Activated CD4-positive, alpha-beta T cell treated with anti-CD3 and anti-CD28 coated beads for 36 hours (primary cell): ENCODE measurements around the gene SEMA6B. TPM values are rescaled to one million over a fixed set of nuclear protein-coding genes. Genes with fewer than 3 reads are reported as not detected.
A peak's percentile ranks its signal among the peaks of the same experiment; 100 is the strongest.

Experiments
- ATAC-seq: fragments of 200-7000 bp; cut with Tn5 transposase; one replicate; pipeline ENCODE4 v1.10.0; 2021; ENCODE audit warnings: mild to moderate bottlenecking, moderate library complexity
- CTCF ChIA-PET: fragments of 350-600 bp; sonication (Branson Sonifier 250); formaldehyde crosslinking; loops from one replicate; lab custom pipeline; 2021; ENCODE audit warnings: antibody characterized with exemption; lab: Charles Lee
- POLR2A ChIA-PET: fragments of 350-600 bp; sonication (Branson Sonifier 250); formaldehyde crosslinking; loops from one replicate; lab custom pipeline; 2021; ENCODE audit warnings: antibody characterized with exemption, inconsistent platforms; lab: Charles Lee
- DNase-seq: peaks from one replicate; pipeline ENCODE4 v3.0.0-alpha.2; 2020
- H3K27ac Mint-ChIP-seq: one replicate; pipeline ENCODE4 v1.8.0; 2021; ENCODE audit warnings: mixed read lengths
- H3K27me3 Mint-ChIP-seq: one replicate; pipeline ENCODE4 v1.8.0; 2021; ENCODE audit warnings: mixed read lengths
- H3K36me3 Mint-ChIP-seq: one replicate; pipeline ENCODE4 v1.8.0; 2021; ENCODE audit warnings: low read depth, mixed read lengths
- H3K4me1 Mint-ChIP-seq: one replicate; pipeline ENCODE4 v1.8.0; 2021; ENCODE audit warnings: mixed read lengths
- H3K4me3 Mint-ChIP-seq: one replicate; pipeline ENCODE4 v1.8.0; 2021; ENCODE audit warnings: mild to moderate bottlenecking, moderate library complexity, mixed read lengths
- H3K9me3 Mint-ChIP-seq: one replicate; pipeline ENCODE4 v1.8.0; 2021; ENCODE audit warnings: low read depth, mixed read lengths
- intact Hi-C, 2 experiments: fragments of 100-400 bp; cut with DNase I in 1 of 2; cut with micrococcal nuclease in 1 of 2; formaldehyde crosslinking; loops; one replicate each; pipeline versions ENCODE4 v1.14.2 to v1.15.1; 2022 to 2024; cut with DNase I, micrococcal nuclease
- total RNA-seq, 2 experiments: library from RNA; stranded (reverse); gene quantifications; one replicate each; pipeline ENCODE4 v1.2.3, GENCODE V29; 2021

The SEMA6B gene
- total RNA-seq, 2 experiments from 2014 or later: not detected

GRCh38 chr19:4580021-4580901 lies 20.8 kb upstream of the SEMA6B start:
- CTCF ChIA-PET: interaction anchor here (0.7 to 1.1 kb wide), 5 partner anchors 10 to 349 kb away, joined by 3 to 4 read pairs (median 3); no protein-coding TSS in a partner anchor
- H3K27ac Mint-ChIP-seq: no peak overlapping the region
- POLR2A ChIA-PET: no interaction called here
- ATAC-seq (no peak), DNase-seq (no peak)
- intact Hi-C loops: no loop called here
- no peak overlapping the region for H3K4me3 Mint-ChIP-seq
- H3K4me1 Mint-ChIP-seq: peaks cover 11% of the 10 kb centered on the region
- no peaks in the 10 kb centered on the region for H3K36me3 Mint-ChIP-seq
- peaks cover 45% of the 10 kb centered on the region for H3K27me3 Mint-ChIP-seq
- H3K9me3 Mint-ChIP-seq: no peaks in the 10 kb centered on the region

- ATAC-seq (no peak), DNase-seq (no peak)
- no peak overlapping the region for H3K4me3 Mint-ChIP-seq
- CTCF ChIA-PET: interaction anchor here (0.9 to 1.1 kb wide), 4 partner anchors 9 to 58 kb away, joined by 3 to 4 read pairs (median 3); no protein-coding TSS in a partner anchor
- H3K27me3 Mint-ChIP-seq: peaks cover 45% of the 10 kb centered on the region
- no peaks in the 10 kb centered on the region for H3K36me3 Mint-ChIP-seq
- intact Hi-C loops: loop anchor here in 1 of 2 experiments (5.0 kb wide), 1 partner anchor 213 kb away; the partner anchor contains the start of gene FEM1A
- H3K27ac Mint-ChIP-seq: no peak overlapping the region
- POLR2A ChIA-PET: no interaction called here
- peaks cover 14% of the 10 kb centered on the region for H3K4me1 Mint-ChIP-seq
- no peaks in the 10 kb centered on the region for H3K9me3 Mint-ChIP-seq
Measured at GRCh38 chr19:4579389-4579788, 19.9 kb upstream of the SEMA6B start.

- Mint-ChIP-seq H3K4me3 (no peak overlapping the region), H3K27ac (no peak overlapping the region), H3K4me1 (peaks cover 14% of the 10 kb centered on the region), H3K27me3 (peaks cover 45% of the 10 kb centered on the region), H3K36me3 (no peaks in the 10 kb centered on the region), H3K9me3 (no peaks in the 10 kb centered on the region)
- ChIA-PET POLR2A (no interaction called here), CTCF (interaction anchor here (1.0 to 1.1 kb wide), 3 partner anchors 8 to 59 kb away, joined by 3 read pairs; no protein-coding TSS in a partner anchor)
- ATAC-seq: no peak
- DNase-seq: no peak
- intact Hi-C loops: loop anchor here in 1 of 2 experiments (5.0 kb wide), 1 partner anchor 214 kb away; the partner anchor contains the start of gene FEM1A
Measured at GRCh38 chr19:4578552-4579248, 19.2 kb upstream of the SEMA6B start.

- Mint-ChIP-seq H3K27me3 (peaks cover 36% of the 10 kb centered on the region), H3K9me3 (no peaks in the 10 kb centered on the region), H3K36me3 (no peaks in the 10 kb centered on the region), H3K4me3 (no peak overlapping the region), H3K27ac (peak overlapping the region; percentile 25), H3K4me1 (peaks cover 12% of the 10 kb centered on the region)
- POLR2A ChIA-PET: no interaction called here
- CTCF ChIA-PET: interaction anchor here (0.6 to 2.6 kb wide), 10 partner anchors 9 to 100 kb away, joined by 3 to 18 read pairs (median 4); no protein-coding TSS in a partner anchor
- no peak for DNase-seq
- intact Hi-C loops: loop anchor here (2.0 to 5.0 kb wide), 2 partner anchors 60 to 215 kb away; partner anchors contain the start of gene FEM1A (in 1 of the 2)
- no peak for ATAC-seq
Measured at GRCh38 chr19:4577020-4577782, 17.7 kb upstream of the SEMA6B start.

- POLR2A ChIA-PET: interaction anchor here (0.6 kb wide), 1 partner anchor 84 kb away, joined by 5 read pairs; no protein-coding TSS in a partner anchor
- H3K36me3 Mint-ChIP-seq: no peaks in the 10 kb centered on the region
- no peaks in the 10 kb centered on the region for H3K9me3 Mint-ChIP-seq
- peaks cover 8% of the 10 kb centered on the region for H3K4me1 Mint-ChIP-seq
- peaks cover 32% of the 10 kb centered on the region for H3K27me3 Mint-ChIP-seq
- peak; percentile 61 for ATAC-seq
- no peak overlapping the region for H3K27ac Mint-ChIP-seq
- DNase-seq: peak; percentile 85
- intact Hi-C loops: loop anchor here (1.0 to 5.0 kb wide), 3 partner anchors 60 to 216 kb away; partner anchors contain the start of gene FEM1A (in 1 of the 2)
- CTCF ChIA-PET: interaction anchor here (0.7 to 2.6 kb wide), 12 partner anchors 8 to 387 kb away, joined by 3 to 18 read pairs (median 4); partner anchors contain the start of gene FEM1A
- peak overlapping the region; percentile 4 for H3K4me3 Mint-ChIP-seq
Measured at GRCh38 chr19:4576016-4576933, 16.8 kb upstream of the SEMA6B start.

GRCh38 chr19:4575267-4576015 lies 16.0 kb upstream of the SEMA6B start:
- CTCF ChIA-PET: interaction anchor here (0.7 to 2.6 kb wide), 6 partner anchors 10 to 386 kb away, joined by 3 to 18 read pairs (median 4); partner anchors contain the start of gene FEM1A
- Mint-ChIP-seq H3K27ac (no peak overlapping the region), H3K4me1 (peaks cover 8% of the 10 kb centered on the region), H3K36me3 (no peaks in the 10 kb centered on the region), H3K4me3 (peak overlapping the region; percentile 4), H3K27me3 (peaks cover 29% of the 10 kb centered on the region), H3K9me3 (no peaks in the 10 kb centered on the region)
- peak; percentile 78 for ATAC-seq
- DNase-seq: peak; percentile 71
- intact Hi-C loops: loop anchor here (1.0 to 5.0 kb wide), 3 partner anchors 61 to 217 kb away; partner anchors contain the start of gene FEM1A (in 1 of the 2)
- POLR2A ChIA-PET: interaction anchor here (0.6 kb wide), 1 partner anchor 84 kb away, joined by 5 read pairs; no protein-coding TSS in a partner anchor

- intact Hi-C loops: no loop called here
- H3K9me3 Mint-ChIP-seq: no peaks in the 10 kb centered on the region
- ChIA-PET CTCF (interaction anchor here (1.8 kb wide), 1 partner anchor 63 kb away, joined by 9 read pairs; no protein-coding TSS in a partner anchor), POLR2A (no interaction called here)
- peaks cover 8% of the 10 kb centered on the region for H3K4me1 Mint-ChIP-seq
- no peak overlapping the region for H3K27ac Mint-ChIP-seq
- no peak overlapping the region for H3K4me3 Mint-ChIP-seq
- ATAC-seq (no peak), DNase-seq (no peak)
- H3K36me3 Mint-ChIP-seq: no peaks in the 10 kb centered on the region
- H3K27me3 Mint-ChIP-seq: peaks cover 15% of the 10 kb centered on the region
Measured at GRCh38 chr19:4573682-4574081, 14.2 kb upstream of the SEMA6B start.

- Mint-ChIP-seq H3K27ac (no peak overlapping the region), H3K4me1 (peaks cover 8% of the 10 kb centered on the region), H3K4me3 (no peak overlapping the region), H3K36me3 (no peaks in the 10 kb centered on the region), H3K27me3 (peaks cover 11% of the 10 kb centered on the region), H3K9me3 (no peaks in the 10 kb centered on the region)
- CTCF ChIA-PET: interaction anchor here (0.6 to 2.6 kb wide), 4 partner anchors 8 to 63 kb away, joined by 3 to 11 read pairs (median 3); partner anchors contain the start of gene SEMA6B
- intact Hi-C loops: no loop called here
- ATAC-seq (no peak), DNase-seq (no peak)
- POLR2A ChIA-PET: no interaction called here
Measured at GRCh38 chr19:4571305-4571917, 11.9 kb upstream of the SEMA6B start.

- Mint-ChIP-seq H3K4me3 (no peak overlapping the region), H3K9me3 (no peaks in the 10 kb centered on the region), H3K4me1 (peaks cover 7% of the 10 kb centered on the region), H3K27ac (no peak overlapping the region), H3K36me3 (no peaks in the 10 kb centered on the region), H3K27me3 (peaks cover 7% of the 10 kb centered on the region)
- ChIA-PET POLR2A (no interaction called here), CTCF (interaction anchor here (0.6 to 2.6 kb wide), 4 partner anchors 9 to 63 kb away, joined by 3 to 11 read pairs (median 3); no protein-coding TSS in a partner anchor)
- intact Hi-C loops: no loop called here
- no peak for DNase-seq
- no peak for ATAC-seq
Measured at GRCh38 chr19:4570916-4571304, 11.4 kb upstream of the SEMA6B start.
